HG02759 (cell line): ENCODE data around the gene LMAN1.

ENCODE experiments used
- ATAC-seq: cut with Tn5 transposase; IDR thresholded peaks from one replicate; pipeline ENCODE4 v1.9.1; 2021; ENCODE audit warnings: mild to moderate bottlenecking, moderate library complexity; ENCODE audit not compliant: unreplicated experiment

Gene LMAN1

GRCh38 chr18:59306640-59307039 lies 52.4 kb downstream of the LMAN1 start:
- ATAC-seq, result no peak

- no peak for ATAC-seq
Observed at GRCh38 chr18:59305295-59305694, 53.8 kb downstream of the LMAN1 start.

GRCh38 chr18:59303656-59304195 lies 55.3 kb downstream of the LMAN1 start:
- no peak for ATAC-seq

- no peak for ATAC-seq
Observed at GRCh38 chr18:59303006-59303405, 56.1 kb downstream of the LMAN1 start.

GRCh38 chr18:59301929-59302328 lies 57.1 kb downstream of the LMAN1 start:
- no peak for ATAC-seq

- ATAC-seq, result no peak
Observed at GRCh38 chr18:59300676-59301285, 58.3 kb downstream of the LMAN1 start.

- no peak for ATAC-seq
Observed at GRCh38 chr18:59298871-59299270, 60.2 kb downstream of the LMAN1 start.

- no peak for ATAC-seq
Observed at GRCh38 chr18:59293317-59293716, 65.7 kb downstream of the LMAN1 start.

GRCh38 chr18:59286341-59286740 lies 72.7 kb downstream of the LMAN1 start:
- ATAC-seq, result no peak

- ATAC-seq, result no peak
Observed at GRCh38 chr18:59282341-59282740, 76.7 kb downstream of the LMAN1 start.

GRCh38 chr18:59279722-59280121 lies 79.3 kb downstream of the LMAN1 start:
- no peak for ATAC-seq

GRCh38 chr18:59279193-59279592 lies 79.9 kb downstream of the LMAN1 start:
- ATAC-seq, result no peak

- no peak for ATAC-seq
Observed at GRCh38 chr18:59278793-59279192, 80.3 kb downstream of the LMAN1 start.
